Panc1 (cell line): ENCODE data around the gene OTOG.

Experiments used
- CTCF ChIP-seq: fragments of 450-650 bp; IDR thresholded peaks from 2 replicates; pipeline ENCODE4 v1.5.1; 2017; ENCODE audit warnings: mild to moderate bottlenecking
- POLR2AphosphoS5 ChIP-seq: IDR thresholded peaks from 2 replicates; pipeline ENCODE4 v1.6.1; 2012; ENCODE audit warnings: mild to moderate bottlenecking, low read depth, low read length, moderate library complexity
- REST ChIP-seq, 2 experiments: IDR thresholded peaks; 2 replicates each; pipeline ENCODE4 v1.6.1; 2011 to 2012; ENCODE audit warnings: low read depth in 2 of 2, control low read depth in 1 of 2, low read length in 1 of 2, mild to moderate bottlenecking in 1 of 2, moderate library complexity in 1 of 2; ENCODE audit not compliant: insufficient read depth in 1 of 2
- SIN3A ChIP-seq: IDR thresholded peaks from 2 replicates; pipeline ENCODE4 v1.6.1; 2012; ENCODE audit warnings: low read depth, mild to moderate bottlenecking, low read length, moderate library complexity, borderline replicate concordance; ENCODE audit not compliant: insufficient read depth
- TCF7L2 ChIP-seq: IDR thresholded peaks from 2 replicates; pipeline ENCODE4 v1.6.1; 2011; ENCODE audit warnings: mild to moderate bottlenecking, low read depth, low read length, inconsistent platforms

GRCh38 chr11:17544181-17544622 is 2.9 kb upstream of the OTOG start, which contains the start of gene USH1C:
- TF ChIP-seq CTCF (no peak), POLR2AphosphoS5 (no peak), REST (IDR thresholded peaks at IDR 0.05; ENCODE audit: insufficient read depth in 1 of 2, low read depth in 2 of 2, low read length in 1 of 2) (no peak), TCF7L2 (no peak), SIN3A (no peak)
